ENCODE measurements around the gene ADAMTS14. TPM values are rescaled to one million over a fixed set of nuclear protein-coding genes. Genes with fewer than 3 reads are reported as not detected.

Gene ADAMTS14
- polyA plus RNA-seq, 3 donors: 0.05 TPM; not detected in 2

- Mint-ChIP-seq H3K4me3 (no peak overlapping the region), H3K27me3 (ENCODE audit: low read depth in 3 of 3) (peaks cover 4 to 11% (median 4%) of the 10 kb centered on the region in 3 donors), H3K36me3 (no peaks in the 10 kb centered on the region), H3K9me3 (no peaks in the 10 kb centered on the region), H3K27ac (no peak overlapping the region), H3K4me1 (no peaks in the 10 kb centered on the region)
- Histone ChIP-seq H3K9ac (ENCODE audit: insufficient read depth, low read length, poor library complexity, severe bottlenecking) (no peak overlapping the region), H3K4me2 (replicated peaks; ENCODE audit: extremely low read depth, low read length, poor library complexity, severe bottlenecking) (no peak overlapping the region), H3K79me2 (ENCODE audit: insufficient read depth, low read length) (no peaks in the 10 kb centered on the region), H4K20me1 (ENCODE audit: insufficient read depth, low read length) (no peaks in the 10 kb centered on the region), H3K4me1 (ENCODE audit: control insufficient read depth in 1 of 2, insufficient read depth in 2 of 2, low read length in 2 of 2) (no peaks in the 10 kb centered on the region), H3K4me3 (replicated peaks in 1 of 3; ENCODE audit: low read depth in 2 of 3, low read length in 3 of 3) (no peak overlapping the region), H3K9me3 (replicated peaks in 1 of 2; ENCODE audit: control insufficient read depth in 1 of 2, insufficient read depth in 1 of 2, low read length in 2 of 2) (no peaks in the 10 kb centered on the region), H3K27ac (ENCODE audit: low read depth in 1 of 2, low read length in 2 of 2) (no peak overlapping the region), H2AFZ (ENCODE audit: insufficient read depth, low read depth, low read length, poor library complexity, severe bottlenecking) (no peak overlapping the region), H3K36me3 (replicated peaks in 1 of 2; ENCODE audit: control insufficient read depth in 1 of 2, insufficient read depth in 2 of 2, low read length in 2 of 2) (no peaks in the 10 kb centered on the region), H3K27me3 (ENCODE audit: control insufficient read depth in 2 of 2, insufficient read depth in 2 of 2, low read length in 2 of 2) (no peaks in the 10 kb centered on the region)
- intact Hi-C loops (cut with micrococcal nuclease): no loop called here
- no peak for DNase-seq
- WGBS (ENCODE audit: insufficient coverage): 100% methylated on average over 1 of the region's 1 CpG
- TF ChIP-seq CTCF (IDR thresholded peaks at IDR 0.05): no peak
Measured at GRCh38 chr10:70806841-70807240, 134.5 kb downstream of the ADAMTS14 start.

- Histone ChIP-seq H3K9ac (ENCODE audit: insufficient read depth, low read length, poor library complexity, severe bottlenecking) (no peak overlapping the region), H3K27ac (ENCODE audit: low read depth in 1 of 2, low read length in 2 of 2) (no peak overlapping the region), H2AFZ (ENCODE audit: insufficient read depth, low read depth, low read length, poor library complexity, severe bottlenecking) (no peak overlapping the region), H3K4me1 (ENCODE audit: control insufficient read depth in 1 of 2, insufficient read depth in 2 of 2, low read length in 2 of 2) (no peaks in the 10 kb centered on the region), H3K79me2 (ENCODE audit: insufficient read depth, low read length) (no peaks in the 10 kb centered on the region), H3K9me3 (replicated peaks in 1 of 2; ENCODE audit: control insufficient read depth in 1 of 2, insufficient read depth in 1 of 2, low read length in 2 of 2) (no peaks in the 10 kb centered on the region), H3K27me3 (ENCODE audit: control insufficient read depth in 2 of 2, insufficient read depth in 2 of 2, low read length in 2 of 2) (no peaks in the 10 kb centered on the region), H3K4me3 (replicated peaks in 1 of 3; ENCODE audit: low read depth in 2 of 3, low read length in 3 of 3) (no peak overlapping the region), H3K36me3 (replicated peaks in 1 of 2; ENCODE audit: control insufficient read depth in 1 of 2, insufficient read depth in 2 of 2, low read length in 2 of 2) (no peaks in the 10 kb centered on the region), H3K4me2 (replicated peaks; ENCODE audit: extremely low read depth, low read length, poor library complexity, severe bottlenecking) (no peak overlapping the region), H4K20me1 (ENCODE audit: insufficient read depth, low read length) (no peaks in the 10 kb centered on the region)
- intact Hi-C loops (cut with micrococcal nuclease): no loop called here
- no peak overlapping the region for H3K27ac Mint-ChIP-seq
- no peaks in the 10 kb centered on the region for H3K36me3 Mint-ChIP-seq
- peaks cover 2 to 7% (median 4%) of the 10 kb centered on the region in 3 donors for H3K27me3 Mint-ChIP-seq (ENCODE audit: low read depth in 3 of 3)
- H3K9me3 Mint-ChIP-seq: no peaks in the 10 kb centered on the region
- no peaks in the 10 kb centered on the region for H3K4me1 Mint-ChIP-seq
- DNase-seq: no peak
- WGBS (ENCODE audit: insufficient coverage): no CpG with 5 or more reads among the region's 3 CpGs
- no peak for TF ChIP-seq CTCF (IDR thresholded peaks at IDR 0.05)
- H3K4me3 Mint-ChIP-seq: no peak overlapping the region
Measured at GRCh38 chr10:70807556-70807955, 135.2 kb downstream of the ADAMTS14 start.
